Ascending aorta (tissue), 2 donors: ENCODE measurements around the gene TGFBR1. TPM values are rescaled to one million over a fixed set of nuclear protein-coding genes. Genes with fewer than 3 reads are reported as not detected.
A peak's percentile ranks its signal among the peaks of the same experiment; 100 is the strongest.

ENCODE experiments used
- DNase-seq, 2 donors: peaks; one replicate each; pipeline ENCODE4 v3.0.0-alpha.2; 2019; ENCODE audit warnings: low spot score in 2 of 2
- H3K27ac ChIP-seq, 2 donors: fragments of 200-600 bp; sonication (generic); one replicate each; pipeline ENCODE4 v1.5.1; 2016 to 2017; ENCODE audit warnings: mild to moderate bottlenecking in 1 of 2
- H3K27me3 ChIP-seq: fragments of 200-600 bp; sonication (generic); one replicate; pipeline ENCODE4 v1.5.1; 2017
- H3K36me3 ChIP-seq, 2 donors: fragments of 200-600 bp; sonication (generic); one replicate each; pipeline ENCODE4 v1.5.1; 2016
- H3K4me1 ChIP-seq, 2 donors: fragments of 200-600 bp; sonication (generic); one replicate each; pipeline ENCODE4 v1.5.1; 2016 to 2017; ENCODE audit warnings: mild to moderate bottlenecking in 1 of 2
- H3K4me3 ChIP-seq, 2 donors: fragments of 200-600 bp; sonication (generic); one replicate each; pipeline ENCODE4 v1.5.1; 2016 to 2017; ENCODE audit warnings: mild to moderate bottlenecking in 1 of 2
- H3K9me3 ChIP-seq, 2 donors: fragments of 200-600 bp; sonication (generic); one replicate each; pipeline ENCODE4 v1.5.1; 2016
- intact Hi-C: fragments of 100-400 bp; cut with DNase I; formaldehyde crosslinking; loops from one replicate; pipeline ENCODE4 v1.15.1; 2023
- total RNA-seq: library from RNA; depleted of rRNA; stranded (reverse); fragments of >200 nt; gene quantifications from one replicate; pipeline ENCODE4 v1.1.0, GENCODE V29; 2016
- TF ChIP-seq, protein P1 (sequence below), 3 experiments: fragments of 200-600 bp in 2 of 3; fragments of 450-650 bp in 1 of 3; sonication (generic) in 2 of 3; IDR thresholded peaks; one replicate each; pipeline ENCODE4 v1.5.1; 2016 to 2019; ENCODE audit warnings: antibody characterized with exemption in 3 of 3, mild to moderate bottlenecking in 1 of 3, moderate library complexity in 1 of 3

The TGFBR1 gene
- total RNA-seq, 1 donor from 2014 or later = 13.9 TPM

DNA sequence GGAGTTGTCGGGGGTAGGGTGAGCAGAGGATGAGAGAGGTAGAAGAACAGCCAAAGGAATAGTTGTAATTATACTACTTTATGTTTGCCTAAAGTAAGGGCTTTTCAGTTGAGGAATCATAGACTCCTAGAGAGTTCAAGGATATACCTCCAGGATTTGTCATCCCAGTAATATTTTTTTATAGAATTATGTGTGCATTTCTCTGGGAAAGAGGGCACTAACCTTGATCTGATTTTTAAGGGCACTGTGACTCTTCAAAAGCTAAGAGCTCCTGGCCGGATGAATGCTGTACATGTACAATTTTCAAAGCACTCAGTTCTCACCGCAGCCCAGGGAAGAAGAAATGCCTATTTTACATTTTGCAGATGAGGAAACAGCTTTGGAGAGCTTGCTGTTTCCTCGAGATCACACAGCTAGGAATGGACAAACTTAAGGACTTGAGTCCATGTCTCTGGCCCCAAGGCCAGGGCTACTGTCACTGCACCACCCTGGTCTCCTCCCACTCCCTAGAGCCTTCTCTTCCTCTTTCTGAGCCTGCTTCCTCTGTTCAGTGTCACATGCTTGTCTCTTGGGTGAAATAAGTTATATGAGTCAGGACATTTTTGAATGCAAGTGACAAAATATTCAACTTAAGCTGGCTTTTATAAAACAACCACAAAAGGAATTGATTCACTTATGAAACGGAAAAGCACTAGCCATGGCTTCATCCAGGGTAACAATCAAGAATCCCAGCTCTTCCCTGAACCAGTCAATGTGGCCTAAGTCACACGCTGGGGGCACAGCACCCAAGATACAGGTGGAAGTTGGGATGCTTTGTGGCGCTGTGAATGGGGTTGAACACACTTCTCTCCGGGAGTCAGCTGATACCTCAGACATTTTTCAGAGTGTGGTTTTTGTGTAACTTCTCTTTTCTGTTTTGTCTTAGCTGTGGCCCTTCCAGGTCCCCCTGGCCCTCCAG lies 45.7 kb upstream of the TGFBR1 start:
- H3K27me3 ChIP-seq = no peaks in the 10 kb centered on the region
- H3K27ac ChIP-seq = peak overlapping the region; percentile 43 to 60
- TF ChIP-seq, protein P1, sequence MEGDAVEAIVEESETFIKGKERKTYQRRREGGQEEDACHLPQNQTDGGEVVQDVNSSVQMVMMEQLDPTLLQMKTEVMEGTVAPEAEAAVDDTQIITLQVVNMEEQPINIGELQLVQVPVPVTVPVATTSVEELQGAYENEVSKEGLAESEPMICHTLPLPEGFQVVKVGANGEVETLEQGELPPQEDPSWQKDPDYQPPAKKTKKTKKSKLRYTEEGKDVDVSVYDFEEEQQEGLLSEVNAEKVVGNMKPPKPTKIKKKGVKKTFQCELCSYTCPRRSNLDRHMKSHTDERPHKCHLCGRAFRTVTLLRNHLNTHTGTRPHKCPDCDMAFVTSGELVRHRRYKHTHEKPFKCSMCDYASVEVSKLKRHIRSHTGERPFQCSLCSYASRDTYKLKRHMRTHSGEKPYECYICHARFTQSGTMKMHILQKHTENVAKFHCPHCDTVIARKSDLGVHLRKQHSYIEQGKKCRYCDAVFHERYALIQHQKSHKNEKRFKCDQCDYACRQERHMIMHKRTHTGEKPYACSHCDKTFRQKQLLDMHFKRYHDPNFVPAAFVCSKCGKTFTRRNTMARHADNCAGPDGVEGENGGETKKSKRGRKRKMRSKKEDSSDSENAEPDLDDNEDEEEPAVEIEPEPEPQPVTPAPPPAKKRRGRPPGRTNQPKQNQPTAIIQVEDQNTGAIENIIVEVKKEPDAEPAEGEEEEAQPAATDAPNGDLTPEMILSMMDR (IDR thresholded peaks at IDR 0.05) = no peak
- H3K9me3 ChIP-seq = no peaks in the 10 kb centered on the region
- peak in 1 of 2 donors; percentile 25 for DNase-seq
- H3K4me1 ChIP-seq = no peaks in the 10 kb centered on the region
- intact Hi-C loops = no loop called here
- no peaks in the 10 kb centered on the region for H3K36me3 ChIP-seq
- no peak overlapping the region for H3K4me3 ChIP-seq

- Histone ChIP-seq H3K9me3 (no peaks in the 10 kb centered on the region), H3K4me3 (no peak overlapping the region), H3K4me1 (no peaks in the 10 kb centered on the region), H3K27me3 (no peaks in the 10 kb centered on the region), H3K27ac (no peak overlapping the region), H3K36me3 (no peaks in the 10 kb centered on the region)
- intact Hi-C loops = no loop called here
- TF ChIP-seq, protein P1 (IDR thresholded peaks at IDR 0.05) = no peak
- no peak for DNase-seq
Measured at GRCh38 chr9:99060621-99061020, 44.3 kb upstream of the TGFBR1 start.

DNA sequence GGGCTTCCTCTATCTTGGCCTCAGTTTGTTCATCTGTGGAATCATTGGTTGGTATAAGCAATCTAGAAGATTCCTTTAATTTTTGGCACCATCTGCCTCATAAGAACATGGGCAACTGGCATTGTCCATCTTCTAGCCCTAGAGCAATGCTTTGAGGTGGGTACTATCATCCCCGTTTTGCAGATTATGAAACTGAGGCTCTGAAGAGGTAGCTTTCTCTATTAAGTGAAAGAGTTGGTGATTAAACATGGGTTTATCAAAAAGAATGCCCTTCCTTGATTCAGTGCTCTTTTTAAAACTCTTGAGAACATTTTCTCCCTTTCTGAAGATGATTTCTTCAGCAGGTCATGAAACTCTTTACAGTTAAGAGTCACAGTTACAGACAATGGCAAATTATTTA lies 42.4 kb upstream of the TGFBR1 start:
- no peak overlapping the region for H3K27ac ChIP-seq
- H3K4me1 ChIP-seq = no peaks in the 10 kb centered on the region
- no peaks in the 10 kb centered on the region for H3K36me3 ChIP-seq
- no peak for DNase-seq
- H3K27me3 ChIP-seq = no peaks in the 10 kb centered on the region
- H3K9me3 ChIP-seq = no peaks in the 10 kb centered on the region
- TF ChIP-seq, protein P1 (IDR thresholded peaks at IDR 0.05) = no peak
- intact Hi-C loops = no loop called here
- H3K4me3 ChIP-seq = no peak overlapping the region

- no peak for DNase-seq
Measured at GRCh38 chr9:99063522-99063921, 41.4 kb upstream of the TGFBR1 start.

DNA sequence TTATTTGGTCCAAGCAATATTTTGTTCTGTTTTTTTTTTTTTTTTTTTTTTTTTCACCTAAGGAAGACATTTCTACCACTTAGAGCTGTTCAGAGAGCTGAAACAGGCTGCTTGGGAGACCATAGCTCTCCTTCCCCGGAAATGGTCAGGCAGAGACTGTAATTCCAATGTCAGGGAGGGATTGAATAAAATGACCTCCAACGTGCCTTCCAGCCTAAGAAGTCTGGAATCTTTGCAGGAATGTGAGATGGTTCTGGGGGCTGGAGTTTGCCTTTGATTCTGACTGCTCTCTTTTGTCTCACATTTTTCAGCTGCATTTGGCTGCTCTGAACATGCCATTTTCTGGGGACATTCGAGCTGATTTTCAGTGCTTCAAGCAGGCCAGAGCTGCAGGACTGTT lies 38.3 kb upstream of the TGFBR1 start:
- no peak overlapping the region for H3K27ac ChIP-seq
- H3K27me3 ChIP-seq = no peaks in the 10 kb centered on the region
- H3K4me1 ChIP-seq = peaks cover 0 to 6% of the 10 kb centered on the region in 2 donors
- no peak for DNase-seq
- H3K36me3 ChIP-seq = no peaks in the 10 kb centered on the region
- TF ChIP-seq, protein P1 (IDR thresholded peaks at IDR 0.05) = no peak
- H3K9me3 ChIP-seq = no peaks in the 10 kb centered on the region
- intact Hi-C loops = no loop called here
- no peak overlapping the region for H3K4me3 ChIP-seq

More at GRCh38 chr9:99063522-99063921, 41.4 kb upstream of the TGFBR1 start:
- Histone ChIP-seq H3K27me3 (no peaks in the 10 kb centered on the region), H3K9me3 (no peaks in the 10 kb centered on the region), H3K4me3 (no peak overlapping the region), H3K27ac (no peak overlapping the region), H3K36me3 (no peaks in the 10 kb centered on the region), H3K4me1 (no peaks in the 10 kb centered on the region)
- TF ChIP-seq, protein P1 (IDR thresholded peaks at IDR 0.05) = no peak
- intact Hi-C loops = no loop called here
